NCI-H446 (cell line): ENCODE data around the gene SYNGR1.
"Not testable (repeated sequence)": the region's sequence is repeated elsewhere in the genome, so short reads cannot be mapped to it uniquely, and the experiment has no call there.

Experiments
- DNase-seq, 2 experiments: peaks; one replicate each; lab custom pipeline; 2025; lab: John Stamatoyannopoulos, UW

Gene SYNGR1

GRCh38 chr22:39316440-39317083 lies 33.2 kb upstream of the SYNGR1 start:
- DNase-seq = peak in 1 of 2 experiments; percentile 75

GRCh38 chr22:39317084-39317774 lies 32.6 kb upstream of the SYNGR1 start:
- peak in 1 of 2 experiments; percentile 28 for DNase-seq

DNA sequence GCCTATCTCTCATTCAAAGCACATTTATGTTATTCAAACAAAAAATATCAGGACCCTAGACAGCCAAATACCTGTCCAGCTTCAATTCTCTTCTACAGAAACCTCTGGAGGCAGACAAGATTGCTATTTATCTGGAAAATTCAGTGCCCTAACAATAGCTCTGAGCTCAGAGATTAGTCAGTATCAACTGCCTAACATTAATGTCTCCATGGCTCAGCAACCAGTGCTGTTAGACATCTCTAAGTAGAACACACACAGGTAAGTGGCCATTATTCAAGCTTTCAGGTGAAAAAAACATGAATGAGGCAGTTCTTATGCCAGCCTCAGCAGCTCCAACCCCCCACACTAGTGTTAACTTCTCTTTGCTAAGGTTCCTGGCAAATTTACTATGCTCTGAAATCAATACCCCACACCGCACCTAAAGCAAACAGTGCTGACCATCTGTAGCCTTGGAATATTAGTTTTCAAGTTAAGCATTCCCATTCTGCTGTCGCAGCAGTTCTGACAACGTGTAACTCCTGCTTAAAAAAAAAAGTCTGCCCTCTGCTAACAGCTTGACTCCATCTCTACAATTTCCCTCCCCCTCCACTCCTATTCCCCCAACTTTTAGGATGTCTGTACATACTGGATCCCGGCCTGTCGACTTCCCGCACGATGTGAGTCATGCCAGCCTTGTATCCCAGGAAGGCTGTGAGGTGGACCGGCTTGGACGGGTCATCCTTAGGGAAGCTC lies 31.9 kb upstream of the SYNGR1 start:
- no peak for DNase-seq

- DNase-seq = peak in 1 of 2 experiments; percentile 43
These were observed 31.1 kb upstream of the SYNGR1 start for GRCh38 chr22:39318507-39319283.

DNA sequence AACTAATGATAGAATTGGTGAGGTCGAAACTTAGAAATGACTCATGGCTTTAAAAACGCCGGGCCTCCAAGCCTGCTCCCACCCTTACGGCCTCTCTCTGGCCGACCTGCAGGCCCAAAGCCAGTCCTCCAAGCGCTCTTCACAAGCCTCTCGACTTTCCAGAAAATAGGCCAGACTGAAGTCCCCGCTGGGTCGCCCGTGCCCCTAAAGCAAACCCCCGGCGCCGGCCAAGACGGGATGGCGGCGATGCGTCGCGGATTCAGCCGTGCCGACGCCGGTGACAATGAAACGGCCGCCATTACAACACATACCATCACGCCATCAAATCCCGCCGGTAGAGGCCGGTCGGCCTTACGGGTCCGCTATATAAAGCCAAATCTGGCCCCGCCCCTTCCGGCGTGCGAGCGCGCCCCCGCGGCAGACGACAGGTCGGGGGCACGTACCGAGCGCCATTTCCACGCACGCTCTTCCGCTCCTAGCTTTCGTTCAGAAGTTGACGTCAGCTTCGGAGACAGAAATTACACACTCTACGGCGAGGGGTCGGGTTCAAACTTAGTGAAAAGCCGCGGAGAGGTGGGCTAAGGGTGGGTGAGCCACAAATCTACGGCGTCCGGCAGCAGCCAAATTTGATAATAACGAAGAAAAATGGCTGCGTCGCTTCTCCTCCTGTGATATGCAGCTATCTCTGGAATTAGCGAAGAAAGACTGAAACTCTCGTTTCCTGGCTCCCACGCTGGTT lies 30.3 kb upstream of the SYNGR1 start, which contains the start of gene RPL3:
TSS of gene RPL3 (minus strand) at position 340 of the 739 bp plus-strand sequence. CDS start at position 314, 26 bp downstream.
- DNase-seq = peak; percentile 96

- not testable (repeated sequence) for DNase-seq
These were observed 29.2 kb upstream of the SYNGR1 start for GRCh38 chr22:39320616-39321029.

GRCh38 chr22:39325392-39325932 lies 24.3 kb upstream of the SYNGR1 start:
- DNase-seq = no peak

DNA sequence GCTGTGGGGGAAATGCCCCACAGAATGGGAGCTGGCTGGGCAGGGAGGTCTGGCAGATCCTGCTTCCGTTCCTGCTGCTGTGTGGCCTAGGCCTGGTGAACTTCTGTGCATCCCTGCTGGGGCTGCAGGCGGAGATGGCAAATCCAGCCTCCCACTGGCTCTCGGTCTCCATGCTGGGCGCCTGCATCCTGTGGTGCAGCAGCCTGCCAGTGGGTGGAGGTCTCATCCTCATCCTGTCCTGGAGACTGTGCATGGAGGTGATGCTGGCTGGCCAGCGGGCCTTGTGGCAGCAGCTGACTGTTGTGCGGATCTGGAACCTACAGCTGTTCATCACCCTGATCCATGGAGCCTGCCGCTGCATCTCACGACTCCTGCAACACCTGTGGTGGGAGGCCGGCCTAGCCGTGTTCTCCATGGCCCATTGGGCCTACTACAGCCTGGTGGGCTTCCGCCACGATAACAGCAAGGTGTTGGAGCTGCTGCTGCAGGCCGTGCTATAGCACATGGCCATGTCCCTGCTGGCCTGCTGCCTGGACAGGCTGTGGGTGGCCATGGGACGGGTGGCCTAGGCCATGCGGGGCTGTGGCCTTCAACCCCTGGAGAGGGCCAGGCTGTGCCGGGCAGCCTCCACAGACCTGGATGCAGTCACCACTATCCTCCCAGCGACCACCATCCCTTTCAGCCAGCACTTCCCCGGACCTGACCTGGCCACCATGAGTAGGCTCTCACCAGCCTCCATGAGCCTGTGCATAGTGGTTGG lies 21.6 kb upstream of the SYNGR1 start:
- DNase-seq = no peak

DNA sequence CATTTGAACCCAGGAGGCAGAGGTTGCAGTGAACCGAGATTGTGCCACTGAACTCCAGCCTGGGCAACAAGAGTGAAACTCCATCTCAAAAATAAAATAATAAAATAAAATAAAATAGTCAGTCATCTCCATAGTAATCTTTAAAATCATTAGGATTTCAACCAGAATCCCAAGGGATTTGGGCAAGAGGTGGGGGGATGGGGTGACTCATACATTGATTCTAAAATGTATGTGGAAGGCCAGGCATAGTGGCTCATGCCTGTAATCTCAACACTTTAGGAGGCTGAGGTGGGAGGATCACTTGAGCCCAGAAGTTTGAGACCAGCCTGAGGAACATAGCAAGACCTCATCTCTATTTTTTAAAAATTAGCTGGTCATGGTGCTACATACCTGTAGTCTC lies 19.2 kb upstream of the SYNGR1 start:
- not testable (repeated sequence) for DNase-seq

DNA sequence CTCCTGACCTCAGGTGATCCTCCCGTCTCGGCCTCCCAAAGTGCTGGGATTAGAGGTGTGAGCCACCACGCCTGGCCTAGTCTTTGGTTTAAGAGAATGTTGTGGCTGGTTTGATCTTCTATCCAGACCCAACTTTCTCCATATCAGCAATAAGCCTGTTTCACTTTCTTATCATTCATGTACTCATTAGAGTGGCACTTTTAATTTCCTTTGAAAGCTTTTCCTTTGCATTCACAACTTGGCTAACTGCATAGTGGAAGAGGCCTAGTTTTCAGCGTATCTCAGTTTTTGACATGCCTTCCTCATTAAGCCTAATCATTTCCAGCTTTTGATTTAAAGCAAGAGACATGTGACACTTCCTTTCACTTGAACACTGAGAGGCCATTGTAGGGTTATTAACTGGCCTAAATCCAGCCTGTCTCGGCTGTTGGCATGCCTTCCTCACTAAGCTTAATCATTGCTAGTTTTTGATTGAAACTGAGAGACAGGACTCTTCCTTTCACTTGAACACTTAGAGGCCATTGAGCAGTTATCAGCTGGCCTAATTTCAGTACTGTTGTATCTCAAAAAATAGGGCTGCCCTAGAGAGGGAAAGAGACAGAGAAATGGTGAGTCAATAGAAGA lies 17.2 kb upstream of the SYNGR1 start:
- no peak for DNase-seq

DNA sequence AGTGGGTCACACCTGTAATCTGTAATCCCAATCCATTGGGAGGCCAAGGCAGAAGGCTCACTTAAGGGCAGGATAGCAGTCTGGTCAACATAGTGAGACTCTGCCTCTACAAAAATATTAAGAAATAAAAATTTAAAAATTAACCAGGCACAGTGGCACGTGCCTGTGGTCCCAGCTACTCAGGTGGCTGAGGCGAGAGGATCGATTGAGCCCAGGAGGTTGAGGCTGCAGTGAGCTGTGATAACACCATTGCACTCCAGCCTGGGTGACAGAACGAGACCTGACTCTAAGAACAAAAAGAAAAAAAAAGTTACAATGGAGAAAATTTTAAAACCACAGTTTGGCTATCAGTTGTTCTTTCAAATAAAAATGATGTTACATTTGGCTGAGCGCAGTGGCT lies 13.4 kb upstream of the SYNGR1 start:
- DNase-seq = no peak

DNA sequence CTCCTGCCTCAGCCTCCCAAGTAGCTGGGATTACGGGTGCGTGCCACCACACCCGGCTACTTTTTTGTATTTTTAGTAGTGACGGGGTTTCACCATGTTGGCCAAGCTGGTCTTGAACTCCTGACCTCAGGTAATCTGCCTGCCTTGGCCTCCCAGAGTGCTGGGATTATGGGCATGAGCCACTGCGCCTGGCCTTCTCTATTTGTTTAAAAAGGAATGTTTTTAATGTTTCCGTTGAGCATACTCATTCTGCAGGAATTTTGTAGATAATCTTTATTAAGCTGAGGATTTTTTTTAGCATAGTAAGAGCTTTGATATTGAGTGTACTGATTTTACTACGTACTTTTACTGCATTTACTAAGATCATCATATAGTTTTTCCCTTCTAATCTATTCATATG lies 10.0 kb upstream of the SYNGR1 start:
- DNase-seq = not testable (repeated sequence)

GRCh38 chr22:39341179-39341578 lies 8.6 kb upstream of the SYNGR1 start:
- DNase-seq = no peak

DNA sequence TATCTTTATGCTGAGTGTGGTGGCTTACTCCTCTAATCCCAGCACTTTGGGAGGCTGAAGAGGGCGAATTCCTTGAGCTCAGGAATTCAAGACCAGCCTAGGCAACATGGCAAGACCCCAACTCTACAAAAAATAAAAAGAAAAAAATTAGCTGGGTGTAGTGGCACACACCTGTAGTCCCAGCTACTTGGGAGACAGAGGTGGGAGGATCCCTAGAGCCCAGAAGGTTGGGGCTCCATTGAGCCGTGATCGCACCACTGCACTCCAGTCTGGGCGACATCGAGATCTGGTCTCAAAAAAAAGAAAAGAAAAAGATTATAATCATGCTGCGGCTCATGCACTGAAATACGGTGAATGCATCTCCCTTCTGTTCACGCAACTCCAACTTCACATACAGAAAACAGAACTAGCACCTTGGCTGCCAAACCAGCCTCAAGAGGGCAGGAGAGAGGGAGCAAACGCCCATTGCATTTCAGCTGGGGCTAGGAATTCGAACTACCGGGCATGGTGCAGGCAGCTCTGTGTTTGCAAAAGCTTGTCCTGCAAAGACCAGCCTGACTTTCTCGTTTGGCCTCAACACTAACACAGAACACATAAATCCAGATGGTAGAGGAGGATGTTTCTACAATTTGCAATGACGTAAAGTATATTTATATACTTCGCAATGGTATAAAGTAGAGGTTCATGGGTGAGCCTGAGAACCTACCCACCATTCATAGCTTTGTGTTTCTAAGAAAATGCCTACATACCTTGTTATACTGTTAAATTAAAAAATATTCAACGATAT lies 6.3 kb upstream of the SYNGR1 start:
- peak; percentile 26 to 67 for DNase-seq

- DNase-seq = no peak
These were observed 5.8 kb upstream of the SYNGR1 start for GRCh38 chr22:39344046-39344390.

DNA sequence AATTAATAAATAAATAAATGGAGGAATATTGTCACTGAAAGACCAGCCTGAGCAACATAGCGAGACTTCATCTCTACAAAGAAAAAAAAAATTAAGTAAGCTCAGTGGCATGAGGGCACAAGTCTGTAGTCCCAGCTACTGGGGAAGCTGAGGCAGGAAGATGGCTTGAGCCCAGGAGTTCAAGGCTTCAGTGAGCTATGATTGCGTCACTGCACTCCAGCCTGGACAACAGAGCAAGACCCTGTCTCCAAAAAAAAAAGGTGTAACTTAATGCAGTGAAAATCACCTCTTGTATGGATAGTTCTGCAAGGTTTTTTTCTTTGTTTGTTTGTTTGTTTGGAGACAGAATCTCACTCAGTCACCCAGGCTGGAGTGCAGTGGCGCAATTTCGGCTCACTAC lies 4.6 kb upstream of the SYNGR1 start:
- no peak for DNase-seq

DNA sequence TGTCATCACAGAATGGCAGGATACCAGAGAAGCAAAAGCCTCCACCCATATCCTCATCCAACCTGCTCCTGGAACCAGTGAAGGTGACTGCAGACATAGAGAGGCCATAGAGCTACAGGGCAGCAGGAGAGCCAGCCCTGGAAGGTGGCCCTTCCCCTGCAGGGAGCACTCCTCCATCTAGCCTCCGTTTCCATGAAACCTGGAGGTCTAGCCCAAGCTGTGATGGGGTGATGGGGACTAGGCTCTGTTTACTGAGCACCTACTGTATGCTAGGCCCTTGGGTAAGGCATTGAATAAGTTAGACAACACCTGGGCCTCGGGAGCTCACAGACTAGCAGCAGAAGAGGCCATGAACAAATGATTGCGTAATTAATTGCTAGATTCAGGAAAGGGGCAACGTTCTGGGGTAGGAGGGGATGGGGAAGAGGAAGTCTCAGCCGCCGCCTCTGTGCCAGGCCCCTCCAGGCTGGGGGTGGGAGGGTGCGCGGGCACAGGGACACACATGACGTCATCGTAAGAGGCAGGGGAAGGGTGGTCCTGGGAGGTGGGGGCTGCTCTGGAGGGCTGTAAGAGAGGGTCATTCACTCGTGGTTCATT lies 784 bp upstream of the SYNGR1 start:
- DNase-seq = peak in 1 of 2 experiments; percentile 33

DNA sequence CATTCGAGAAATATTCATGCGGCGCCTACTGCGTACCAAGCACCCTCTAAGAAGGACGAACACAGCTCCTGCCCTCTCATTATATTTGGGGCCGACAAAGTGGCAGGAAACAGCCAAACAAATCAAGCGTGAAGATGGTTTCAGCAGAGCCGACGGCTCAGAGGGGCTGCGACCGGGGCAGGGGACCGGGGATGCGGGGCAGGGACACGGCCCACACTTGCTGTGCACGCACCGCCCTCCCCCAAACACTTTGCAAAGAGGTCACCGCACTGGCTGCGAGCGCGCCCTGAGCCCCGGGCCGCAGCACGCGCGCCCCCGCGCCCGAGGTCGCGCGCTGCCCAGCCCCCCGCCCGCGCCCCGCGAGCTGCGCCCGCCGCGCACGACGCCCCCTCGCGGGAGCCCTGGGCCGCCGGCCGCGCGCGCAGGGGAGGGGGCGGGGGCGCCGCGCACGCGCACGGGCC lies 255 bp upstream of the SYNGR1 start:
- DNase-seq = peak; percentile 12 to 46
